Effector CD8-positive, alpha-beta T cell (primary cell): Measurements from ENCODE around the gene SAA4.
"Not testable (repeated sequence)": the region's sequence is repeated elsewhere in the genome, so short reads cannot be mapped to it uniquely, and the experiment has no call there.

Experiments
- DNase-seq: peaks from one replicate; lab custom pipeline; 2025; lab: John Stamatoyannopoulos, UW

SAA4 gene

GRCh38 chr11:18189476-18190245 lies 46.9 kb downstream of the SAA4 start:
- DNase-seq = not testable (repeated sequence)

- no peak for DNase-seq
These were observed 47.8 kb downstream of the SAA4 start for GRCh38 chr11:18188796-18189195.
